H1 (cell line): ENCODE results near the gene CAPS. TPM values are rescaled to one million over a fixed set of nuclear protein-coding genes. Genes with fewer than 3 reads are reported as not detected.
A peak's percentile ranks its signal among the peaks of the same experiment; 100 is the strongest.

Experiments used
- CTCF ChIA-PET: fragments of 300-600 bp; sonication (Branson Sonifier 250); formaldehyde crosslinking; loops from one replicate; lab custom pipeline; 2021; ENCODE audit not compliant: partially characterized antibody; lab: Charles Lee
- POLR2A ChIA-PET: fragments of 300-600 bp; sonication (Branson Sonifier 250); formaldehyde crosslinking; loops from one replicate; lab custom pipeline; 2021; ENCODE audit warnings: inconsistent platforms; ENCODE audit not compliant: partially characterized antibody; lab: Charles Lee
- DNase-seq, 2 experiments: peaks; one replicate each; pipeline versions ENCODE4 v3.0.0 to v3.0.0-alpha.2; 2010 to 2022; ENCODE audit warnings: low spot score in 2 of 2, low read depth in 1 of 2, mixed read lengths in 1 of 2
- FAIRE-seq: peaks from 2 replicates; lab custom pipeline; 2011; peaks lifted over from hg19 to GRCh38; lab: Jason Lieb, UNC
- H2AFZ ChIP-seq: 2 replicates; pipeline ENCODE4 v1.8.1; 2012; ENCODE audit warnings: low read length, inconsistent platforms
- H2AK5ac ChIP-seq: 2 replicates; pipeline ENCODE4 v1.6.1; 2013; ENCODE audit warnings: low read depth, low read length
- H2BK120ac ChIP-seq: replicated peaks from 2 replicates; pipeline ENCODE3; 2013; ENCODE audit warnings: low read depth, low read length, inconsistent platforms
- H2BK12ac ChIP-seq: 2 replicates; pipeline ENCODE4 v1.6.1; 2013; ENCODE audit warnings: low read depth, low read length
- H2BK15ac ChIP-seq: 2 replicates; pipeline ENCODE4 v1.6.1; 2013; ENCODE audit warnings: low read length
- H2BK20ac ChIP-seq: 2 replicates; pipeline ENCODE4 v1.6.1; 2013; ENCODE audit warnings: low read length
- H2BK5ac ChIP-seq: 2 replicates; pipeline ENCODE4 v1.6.1; 2013; ENCODE audit warnings: low read depth, low read length
- H3K14ac ChIP-seq: 2 replicates; pipeline ENCODE4 v1.6.1; 2013; ENCODE audit warnings: inconsistent platforms; ENCODE audit not compliant: insufficient read length
- H3K18ac ChIP-seq: 2 replicates; pipeline ENCODE4 v1.6.1; 2013; ENCODE audit warnings: low read length; ENCODE audit errors: extremely low read depth
- H3K23ac ChIP-seq: 2 replicates; pipeline ENCODE4 v1.6.1; 2013; ENCODE audit warnings: inconsistent platforms; ENCODE audit not compliant: insufficient read length
- H3K23me2 ChIP-seq: 2 replicates; pipeline ENCODE4 v1.6.1; 2013; ENCODE audit warnings: low read depth, low read length
- H3K27ac ChIP-seq: 2 replicates; pipeline ENCODE4 v1.6.1; 2011; ENCODE audit warnings: low read depth, low read length, inconsistent platforms
- H3K27me3 ChIP-seq, 4 experiments: replicated peaks in 1 of 4; 1 replicate in 1 of 4; 2 replicates in 3 of 4; pipeline versions ENCODE4 v1.6.1 to v1.8.1; 2011 to 2013; ENCODE audit warnings: low read length in 3 of 4, mild to moderate bottlenecking in 3 of 4, inconsistent platforms in 2 of 4, mixed read lengths in 2 of 4, moderate library complexity in 1 of 4; ENCODE audit not compliant: control insufficient read depth in 3 of 4, insufficient read depth in 3 of 4; ENCODE audit errors: extremely low read depth in 1 of 4
- H3K36me3 ChIP-seq, 4 experiments: 2 replicates each; pipeline versions ENCODE4 v1.6.1 to v1.8.1; 2011 to 2013; ENCODE audit warnings: mild to moderate bottlenecking in 4 of 4, low read length in 3 of 4, moderate library complexity in 2 of 4, control low read depth in 1 of 4, inconsistent platforms in 1 of 4; ENCODE audit not compliant: insufficient read depth in 4 of 4, control insufficient read depth in 2 of 4
- H3K4ac ChIP-seq: replicated peaks from 2 replicates; pipeline ENCODE3; 2013; ENCODE audit warnings: low read length, low read depth, mixed read lengths, inconsistent platforms; ENCODE audit not compliant: insufficient read length
- H3K4me1 ChIP-seq, 4 experiments: replicated peaks in 1 of 4; 1 replicate in 1 of 4; 2 replicates in 3 of 4; pipeline versions ENCODE4 v1.6.1 to v1.8.1; 2011 to 2013; ENCODE audit warnings: low read length in 3 of 4, inconsistent platforms in 2 of 4, mixed read lengths in 1 of 4; ENCODE audit not compliant: insufficient read depth in 4 of 4, control insufficient read depth in 3 of 4
- H3K4me2 ChIP-seq, 2 experiments: 2 replicates each; pipeline versions ENCODE4 v1.6.1 to v1.8.1; 2011 to 2013; ENCODE audit warnings: low read depth in 2 of 2, low read length in 2 of 2, control low read depth in 1 of 2, inconsistent platforms in 1 of 2, mild to moderate bottlenecking in 1 of 2; ENCODE audit not compliant: insufficient read depth in 1 of 2
- H3K4me3 ChIP-seq, 4 experiments: fragments of 200-600, 300-600 bp in 1 of 4; sonication (generic), shearing (Covaris generic), sonication (Bioruptor Twin) in 1 of 4; 2 replicates each; pipeline versions ENCODE4 v1.5.1 to v1.8.1; 2011 to 2016; ENCODE audit warnings: low read length in 4 of 4, low read depth in 3 of 4, control low read depth in 2 of 4, inconsistent platforms in 2 of 4, mild to moderate bottlenecking in 2 of 4, mixed read lengths in 1 of 4, moderate library complexity in 1 of 4; ENCODE audit not compliant: insufficient read depth in 2 of 4; ENCODE audit errors: extremely low read depth in 1 of 4
- H3K56ac ChIP-seq: replicated peaks from 2 replicates; pipeline ENCODE3; 2013; ENCODE audit warnings: low read depth, mild to moderate bottlenecking, mixed read lengths, low read length, inconsistent platforms; ENCODE audit not compliant: insufficient read length
- H3K79me1 ChIP-seq: 2 replicates; pipeline ENCODE4 v1.6.1; 2013; ENCODE audit warnings: low read depth, low read length, control low read depth
- H3K79me2 ChIP-seq, 2 experiments: 2 replicates each; pipeline versions ENCODE4 v1.6.1 to v1.8.1; 2012 to 2013; ENCODE audit warnings: low read length in 2 of 2, mild to moderate bottlenecking in 2 of 2, inconsistent platforms in 1 of 2; ENCODE audit not compliant: insufficient read depth in 2 of 2, control insufficient read depth in 1 of 2
- H3K9ac ChIP-seq, 4 experiments: replicated peaks in 1 of 4; 1 replicate in 1 of 4; 2 replicates in 3 of 4; pipeline versions ENCODE4 v1.6.1 to v1.8.1; 2011 to 2013; ENCODE audit warnings: low read depth in 3 of 4, low read length in 3 of 4, control low read depth in 2 of 4, mild to moderate bottlenecking in 2 of 4, moderate library complexity in 2 of 4, inconsistent platforms in 1 of 4; ENCODE audit errors: extremely low read depth in 1 of 4
- H3K9me3 ChIP-seq, 2 experiments: 2 replicates each; pipeline versions ENCODE4 v1.6.1 to v1.8.1; 2012 to 2013; ENCODE audit warnings: mild to moderate bottlenecking in 2 of 2, moderate library complexity in 2 of 2, control low read depth in 1 of 2, inconsistent platforms in 1 of 2, low read depth in 1 of 2, low read length in 1 of 2, mixed read lengths in 1 of 2; ENCODE audit not compliant: insufficient read depth in 2 of 2
- H4K20me1 ChIP-seq, 2 experiments: replicated peaks in 1 of 2; 2 replicates each; pipeline versions ENCODE3 to v1.8.1; 2011 to 2013; ENCODE audit warnings: inconsistent platforms in 2 of 2, low read length in 2 of 2, mild to moderate bottlenecking in 1 of 2; ENCODE audit not compliant: insufficient read depth in 2 of 2, control insufficient read depth in 1 of 2
- H4K5ac ChIP-seq: 2 replicates; pipeline ENCODE4 v1.6.1; 2013; ENCODE audit warnings: low read length, low read depth, mixed read lengths, inconsistent platforms; ENCODE audit not compliant: insufficient read length
- H4K8ac ChIP-seq: 2 replicates; pipeline ENCODE4 v1.8.0; 2013; ENCODE audit warnings: mild to moderate bottlenecking, moderate library complexity, low read length, inconsistent platforms; ENCODE audit not compliant: insufficient read depth; ENCODE audit errors: extremely low read depth
- H4K91ac ChIP-seq: replicated peaks from 2 replicates; pipeline ENCODE3; 2013; ENCODE audit warnings: low read length, mixed read lengths, inconsistent platforms; ENCODE audit not compliant: insufficient read length
- RFX5 ChIP-seq: IDR thresholded peaks from 2 replicates; pipeline ENCODE4 v1.6.1; 2011; ENCODE audit warnings: low read depth, low read length, improper control_type of control experiment, borderline replicate concordance
- RXRA ChIP-seq: IDR thresholded peaks from 2 replicates; pipeline ENCODE4 v1.6.1; 2011; ENCODE audit warnings: low read depth, mild to moderate bottlenecking, low read length, moderate library complexity; ENCODE audit not compliant: insufficient read depth
- WGBS, 2 experiments: shearing (Covaris generic) in 1 of 2; methylation state at CpG; one replicate each; pipeline versions ENCODE4 v1.1.6 to v1.1.7; 2013 to 2015; ENCODE audit warnings: low lambda C conversion rate in 2 of 2, mixed read lengths in 2 of 2, inconsistent platforms in 1 of 2, low coverage in 1 of 2, missing lambda C conversion rate in 1 of 2; ENCODE audit not compliant: insufficient replicate concordance in 2 of 2, insufficient coverage in 1 of 2, insufficient read length in 1 of 2; ENCODE audit errors: extremely low coverage in 1 of 2, missing lambda C conversion rate in 1 of 2; 5-methylcytosine and 5-hydroxymethylcytosine counted together
- polyA plus RNA-seq, 7 experiments: library from polyadenylated mRNA; depleted of rRNA in 3 of 7; stranded (reverse) in 5 of 7; unstranded in 2 of 7; fragments of >200 nt in 5 of 7; fragments of 200-250 nt in 2 of 7; gene quantifications; 1 replicate in 5 of 7; 2 replicates in 1 of 7; 4 replicates in 1 of 7; pipeline versions ENCODE4 v1.2.1 to v1.2.3, GENCODE V29; 2011 to 2013; ENCODE audit warnings: missing spikeins in 2 of 7, mixed read lengths in 2 of 7
- total RNA-seq: library from RNA; stranded (reverse); fragmentation: NEBNext Ultra II Directional; extraction: Animal tissue kit (Norgen Biotek cat#: 25700); gene quantifications from 2 replicates; pipeline ENCODE4 v1.2.1, GENCODE V29; 2021

The CAPS gene
- total and polyA plus RNA-seq, 2 of the 8 experiments (the other 6 are each of a cell fraction or from before 2014, with no cell fraction given): 2.1 to 2.4 TPM

- Histone ChIP-seq H3K27me3 (no peaks in the 10 kb centered on the region; a peak in 1 of 7 replicates), H3K4me3 (peak overlapping the region in 1 of 4 experiments; percentile 28; a peak in 1 of 8 replicates), H3K18ac (peak overlapping the region; percentile 22; the same call in 1 of the 2 replicates), H3K9me3 (no peaks in the 10 kb centered on the region), H3K9ac (no peak overlapping the region), H4K8ac (no peak overlapping the region), H2BK120ac (no peak overlapping the region), H3K56ac (no peak overlapping the region), H3K14ac (no peak overlapping the region), H2BK5ac (no peak overlapping the region), H3K4ac (no peak overlapping the region), H2AFZ (no peak overlapping the region), H2BK15ac (no peak overlapping the region), H3K4me1 (peaks cover 31 to 54% (median 38%) of the 10 kb centered on the region in 4 experiments), H3K79me2 (peaks cover 2 to 87% of the 10 kb centered on the region in 2 experiments; a peak in 3 of 4 replicates), H3K23me2 (no peaks in the 10 kb centered on the region), H2BK20ac (no peak overlapping the region), H2BK12ac (no peak overlapping the region), H4K91ac (no peak overlapping the region), H4K5ac (no peak overlapping the region), H2AK5ac (no peak overlapping the region), H3K79me1 (peaks cover 30% of the 10 kb centered on the region), H4K20me1 (peaks cover 38 to 42% of the 10 kb centered on the region in 2 experiments), H3K4me2 (peak overlapping the region; percentile 54 to 65; a peak in 3 of 4 replicates), H3K23ac (no peak overlapping the region), H3K36me3 (peaks cover 0 to 3% (median 0%) of the 10 kb centered on the region in 4 experiments; a peak in 1 of 8 replicates), H3K27ac (no peak overlapping the region)
- DNase-seq (no peak), FAIRE-seq (no peak)
- WGBS, 2 experiments: 69% methylated on average over 3 of the region's 3 CpGs; no CpG with 5 or more reads in 1 of the 2 experiments
- ChIA-PET POLR2A (interaction anchor here (1.0 to 4.0 kb wide), 5 partner anchors 10 to 122 kb away, joined by 3 to 13 read pairs (median 7); partner anchors contain the start of gene NDUFA11), CTCF (interaction anchor here (0.6 to 6.0 kb wide), 6 partner anchors 9 to 715 kb away, joined by 3 to 48 read pairs (median 5); no protein-coding TSS in a partner anchor)
- TF ChIP-seq RFX5 (no peak), RXRA (no peak)
Observed at GRCh38 chr19:5950741-5951140, 36.7 kb downstream of the CAPS start.
